Neuronal stem cell (in vitro differentiated cells): Measurements from ENCODE around the gene RAP1A.

Source experiments
- DNase-seq: peaks from one replicate; pipeline ENCODE4 v3.0.0-alpha.2; 2013; ENCODE audit warnings: low spot score
- H2AFZ ChIP-seq: one replicate; pipeline ENCODE4 v1.6.1; 2013; ENCODE audit warnings: mild to moderate bottlenecking, low read length, inconsistent platforms
- H2AK5ac ChIP-seq: 2 replicates; pipeline ENCODE4 v1.6.1; 2013; ENCODE audit warnings: low read depth, mild to moderate bottlenecking, inconsistent platforms, low read length, moderate library complexity, mixed read lengths
- H2BK120ac ChIP-seq: 2 replicates; pipeline ENCODE4 v1.6.1; 2013; ENCODE audit warnings: low read depth, mild to moderate bottlenecking, inconsistent platforms, low read length, moderate library complexity, mixed read lengths
- H2BK12ac ChIP-seq: one replicate; pipeline ENCODE4 v1.6.1; 2013; ENCODE audit warnings: low read length, inconsistent platforms
- H2BK15ac ChIP-seq: 2 replicates; pipeline ENCODE4 v1.6.1; 2013; ENCODE audit warnings: mild to moderate bottlenecking, low read length, inconsistent platforms, mixed read lengths
- H2BK5ac ChIP-seq: one replicate; pipeline ENCODE4 v1.6.1; 2013; ENCODE audit warnings: inconsistent platforms, mild to moderate bottlenecking, low read length, moderate library complexity
- H3K14ac ChIP-seq: one replicate; pipeline ENCODE4 v1.6.1; 2013; ENCODE audit warnings: low read length, inconsistent platforms
- H3K18ac ChIP-seq: 2 replicates; pipeline ENCODE4 v1.6.1; 2013; ENCODE audit warnings: low read length, inconsistent platforms
- H3K23ac ChIP-seq: 2 replicates; pipeline ENCODE4 v1.6.1; 2013; ENCODE audit warnings: low read depth, mild to moderate bottlenecking, mixed read lengths, low read length, inconsistent platforms; ENCODE audit not compliant: poor library complexity
- H3K27ac ChIP-seq: replicated peaks from 3 replicates; pipeline ENCODE4 v1.5.1; 2013; ENCODE audit warnings: low read length, inconsistent platforms
- H3K27me3 ChIP-seq, 3 experiments: 2 replicates each; pipeline ENCODE4 v1.6.1; 2013; ENCODE audit warnings: low read length in 3 of 3, mild to moderate bottlenecking in 2 of 3, inconsistent platforms in 1 of 3, low read depth in 1 of 3, mixed read lengths in 1 of 3, moderate library complexity in 1 of 3; ENCODE audit not compliant: control insufficient read depth in 3 of 3, insufficient read depth in 3 of 3
- H3K36me3 ChIP-seq, 2 donors: replicated peaks in 1 of 2; 2 replicates each; pipeline ENCODE4 v1.6.1; 2013; ENCODE audit warnings: low read length in 2 of 2; ENCODE audit not compliant: control insufficient read depth in 2 of 2, insufficient read depth in 2 of 2
- H3K4ac ChIP-seq: 2 replicates; pipeline ENCODE4 v1.6.1; 2013; ENCODE audit warnings: inconsistent platforms, mild to moderate bottlenecking, low read length, moderate library complexity
- H3K4me1 ChIP-seq, 2 donors: 1 replicate in 1 of 2; 2 replicates in 1 of 2; pipeline ENCODE4 v1.6.1; 2013; ENCODE audit warnings: low read length in 2 of 2, low read depth in 1 of 2; ENCODE audit not compliant: control insufficient read depth in 2 of 2, insufficient read depth in 1 of 2
- H3K4me2 ChIP-seq: one replicate; pipeline ENCODE4 v1.6.1; 2013; ENCODE audit warnings: mild to moderate bottlenecking, low read length, inconsistent platforms; ENCODE audit not compliant: insufficient read depth, poor library complexity, severe bottlenecking
- H3K4me3 ChIP-seq, 2 donors: 2 replicates each; pipeline ENCODE4 v1.5.1; 2013; ENCODE audit warnings: low read length in 2 of 2, mild to moderate bottlenecking in 2 of 2, inconsistent platforms in 1 of 2, moderate library complexity in 1 of 2
- H3K79me1 ChIP-seq: one replicate; pipeline ENCODE4 v1.6.1; 2013; ENCODE audit warnings: low read depth, mild to moderate bottlenecking, inconsistent platforms, low read length, moderate library complexity
- H3K9ac ChIP-seq: one replicate; pipeline ENCODE4 v1.6.1; 2013; ENCODE audit warnings: mild to moderate bottlenecking, low read depth, low read length, inconsistent platforms; ENCODE audit not compliant: poor library complexity
- H3K9me3 ChIP-seq, 2 donors: replicated peaks in 1 of 2; 2 replicates each; pipeline versions ENCODE3 to v1.6.1; 2013; ENCODE audit warnings: low read length in 2 of 2, mild to moderate bottlenecking in 2 of 2, inconsistent platforms in 1 of 2, low read depth in 1 of 2, mixed read lengths in 1 of 2, moderate library complexity in 1 of 2; ENCODE audit not compliant: control insufficient read depth in 2 of 2, insufficient read depth in 1 of 2
- H4K8ac ChIP-seq: one replicate; pipeline ENCODE4 v1.6.1; 2013; ENCODE audit warnings: low read depth, mild to moderate bottlenecking, inconsistent platforms, low read length, moderate library complexity
- H4K91ac ChIP-seq: one replicate; pipeline ENCODE4 v1.6.1; 2013; ENCODE audit warnings: low read length, low read depth, mild to moderate bottlenecking, inconsistent platforms; ENCODE audit not compliant: poor library complexity
- WGBS, 2 donors: extraction: QIAGEN DNeasy Blood & Tissue Kit; methylation state at CpG; one replicate each; pipeline ENCODE4 v1.1.7; 2013; ENCODE audit warnings: missing lambda C conversion rate in 2 of 2, mixed read lengths in 1 of 2; ENCODE audit not compliant: insufficient read length in 2 of 2, insufficient replicate concordance in 1 of 2; ENCODE audit errors: extremely low coverage in 2 of 2; 5-methylcytosine and 5-hydroxymethylcytosine counted together

RAP1A gene

GRCh38 chr1:111615870-111616715 is 3.5 kb upstream of the RAP1A start:
- Histone ChIP-seq H2BK5ac (no peak overlapping the region), H3K36me3 (no peaks in the 10 kb centered on the region), H3K4ac (no peak overlapping the region), H3K14ac (no peak overlapping the region), H2AK5ac (no peak overlapping the region), H3K23ac (no peak overlapping the region), H2BK12ac (no peak overlapping the region), H3K4me2 (no peak overlapping the region), H2AFZ (no peak overlapping the region), H4K8ac (no peak overlapping the region), H3K9me3 (no peaks in the 10 kb centered on the region), H2BK15ac (no peak overlapping the region), H3K27ac (no peak overlapping the region), H3K9ac (no peak overlapping the region), H2BK120ac (no peak overlapping the region), H3K79me1 (no peaks in the 10 kb centered on the region), H3K4me1 (peaks cover 6% of the 10 kb centered on the region in 2 donors), H3K27me3 (no peaks in the 10 kb centered on the region), H3K18ac (no peak overlapping the region), H4K91ac (no peak overlapping the region), H3K4me3 (no peak overlapping the region)
- no CpG with 5 or more reads among the region's 3 CpGs for WGBS, 2 donors
- DNase-seq, result no peak

- Histone ChIP-seq H3K4me2 (no peak overlapping the region), H2BK15ac (no peak overlapping the region), H3K23ac (no peak overlapping the region), H3K4me1 (peaks cover 6% of the 10 kb centered on the region in 2 donors), H4K91ac (no peak overlapping the region), H2BK5ac (no peak overlapping the region), H3K4ac (no peak overlapping the region), H3K18ac (no peak overlapping the region), H3K9me3 (no peaks in the 10 kb centered on the region), H2AK5ac (no peak overlapping the region), H3K27ac (no peak overlapping the region), H4K8ac (no peak overlapping the region), H3K79me1 (peaks cover 2% of the 10 kb centered on the region), H3K36me3 (peaks cover 0 to 4% of the 10 kb centered on the region in 2 donors), H2BK12ac (no peak overlapping the region), H3K27me3 (no peaks in the 10 kb centered on the region), H3K14ac (no peak overlapping the region), H3K4me3 (no peak overlapping the region), H2AFZ (peak overlapping the region; percentile 42), H3K9ac (no peak overlapping the region), H2BK120ac (no peak overlapping the region)
- DNase-seq, result no peak
- no CpG with 5 or more reads among the region's 2 CpGs for WGBS, 2 donors
These were observed 1.5 kb upstream of the RAP1A start for GRCh38 chr1:111618081-111618480.

GRCh38 chr1:111618961-111619634 is 491 bp upstream of the RAP1A start:
- Histone ChIP-seq H3K36me3 (peaks cover 0 to 4% of the 10 kb centered on the region in 2 donors), H2BK120ac (no peak overlapping the region), H3K4me3 (peak overlapping the region; percentile 63 to 82), H4K91ac (no peak overlapping the region), H3K4me2 (peak overlapping the region; percentile 39), H3K23ac (no peak overlapping the region), H3K79me1 (peaks cover 2% of the 10 kb centered on the region), H2BK5ac (no peak overlapping the region), H3K14ac (no peak overlapping the region), H3K27ac (no peak overlapping the region), H4K8ac (no peak overlapping the region), H2AK5ac (no peak overlapping the region), H2AFZ (peak overlapping the region; percentile 98), H2BK15ac (no peak overlapping the region), H2BK12ac (no peak overlapping the region), H3K27me3 (no peaks in the 10 kb centered on the region), H3K9me3 (no peaks in the 10 kb centered on the region), H3K18ac (no peak overlapping the region), H3K4ac (no peak overlapping the region), H3K9ac (no peak overlapping the region), H3K4me1 (peaks cover 6% of the 10 kb centered on the region in 2 donors)
- no CpG with 5 or more reads among the region's 19 CpGs for WGBS, 2 donors
- no peak for DNase-seq

GRCh38 chr1:111620441-111620971 is 917 bp downstream of the RAP1A start:
- Histone ChIP-seq H3K27ac (no peak overlapping the region), H2BK12ac (no peak overlapping the region), H3K36me3 (peaks cover 0 to 4% of the 10 kb centered on the region in 2 donors), H2BK15ac (no peak overlapping the region), H3K14ac (no peak overlapping the region), H3K4me2 (peak overlapping the region; percentile 69), H3K4me1 (peaks cover 6% of the 10 kb centered on the region in 2 donors), H4K8ac (no peak overlapping the region), H2AFZ (peak overlapping the region; percentile 98), H3K18ac (no peak overlapping the region), H3K23ac (no peak overlapping the region), H4K91ac (no peak overlapping the region), H3K27me3 (no peaks in the 10 kb centered on the region), H2BK5ac (no peak overlapping the region), H2AK5ac (no peak overlapping the region), H3K4me3 (peak overlapping the region; percentile 82 to 93), H3K9me3 (no peaks in the 10 kb centered on the region), H3K79me1 (peaks cover 2% of the 10 kb centered on the region), H3K9ac (no peak overlapping the region), H3K4ac (no peak overlapping the region), H2BK120ac (no peak overlapping the region)
- no peak for DNase-seq
- no CpG with 5 or more reads among the region's 12 CpGs for WGBS, 2 donors
